Body of pancreas (tissue), 4 donors: Measurements from ENCODE around the gene NCAM2.

ENCODE experiments used
- CTCF ChIP-seq, 7 experiments: fragments of 450-650 bp in 4 of 7; fragments of 200-600 bp in 3 of 7; sonication (generic) in 3 of 7; IDR thresholded peaks; one replicate each; pipeline ENCODE4 v1.5.1; 2016 to 2019; ENCODE audit warnings: antibody characterized with exemption in 7 of 7
- POLR2A ChIP-seq, 3 donors: fragments of 450-650 bp; IDR thresholded peaks; one replicate each; pipeline ENCODE4 v1.6.1; 2016; ENCODE audit warnings: antibody characterized with exemption in 3 of 3, mild to moderate bottlenecking in 2 of 3

- TF ChIP-seq POLR2A (IDR thresholded peaks at IDR 0.05) (no peak), CTCF (IDR thresholded peaks at IDR 0.05) (no peak)
Measured at GRCh38 chr21:21387916-21388315, 389.7 kb downstream of the NCAM2 start.
